NB4 (cell line): ENCODE measurements around the gene RTKN2.

ENCODE experiments used
- DNase-seq: peaks from one replicate; pipeline ENCODE4 v3.0.0; 2010; ENCODE audit warnings: low read depth
- H3K4me3 ChIP-seq: one replicate; pipeline ENCODE4 v1.5.1; 2011; ENCODE audit warnings: mild to moderate bottlenecking, low read depth, low read length, moderate library complexity
- CTCF ChIP-seq: IDR thresholded peaks from one replicate; pipeline ENCODE4 v1.5.1; 2012; ENCODE audit warnings: low read depth, low read length
- MAX ChIP-seq: IDR thresholded peaks from 2 replicates; pipeline ENCODE4 v1.6.1; 2011; ENCODE audit warnings: low read depth, low read length
- MYC ChIP-seq: IDR thresholded peaks from 2 replicates; pipeline ENCODE4 v1.6.1; 2011; ENCODE audit warnings: low read depth, low read length
- POLR2A ChIP-seq: IDR thresholded peaks from 2 replicates; pipeline ENCODE4 v1.6.1; 2011; ENCODE audit warnings: mild to moderate bottlenecking; ENCODE audit not compliant: insufficient read length; ENCODE audit errors: extremely low read depth

Gene RTKN2

GRCh38 chr10:62194924-62195674 lies 73.5 kb downstream of the RTKN2 start:
- no peak for DNase-seq
- no peak for TF ChIP-seq MYC
- no peak for TF ChIP-seq CTCF
- TF ChIP-seq MAX = no peak
- TF ChIP-seq POLR2A = no peak

GRCh38 chr10:62193479-62193878 lies 75.2 kb downstream of the RTKN2 start:
- no peak overlapping the region for H3K4me3 ChIP-seq
- DNase-seq = no peak
- TF ChIP-seq CTCF (no peak), POLR2A (no peak), MAX (no peak), MYC (no peak)

More at GRCh38 chr10:62194924-62195674, 73.5 kb downstream of the RTKN2 start:
- H3K4me3 ChIP-seq = no peak overlapping the region

GRCh38 chr10:62189131-62189530 lies 79.5 kb downstream of the RTKN2 start:
- no peak for TF ChIP-seq MAX
- TF ChIP-seq POLR2A = no peak
- no peak for TF ChIP-seq CTCF
- TF ChIP-seq MYC = no peak
- no peak overlapping the region for H3K4me3 ChIP-seq
- no peak for DNase-seq

- no peak for TF ChIP-seq CTCF
- no peak for TF ChIP-seq MYC
- TF ChIP-seq POLR2A = no peak
- TF ChIP-seq MAX = no peak
- H3K4me3 ChIP-seq = no peak overlapping the region
Measured at GRCh38 chr10:62188021-62188616, 80.5 kb downstream of the RTKN2 start.

GRCh38 chr10:62186999-62187675 lies 81.5 kb downstream of the RTKN2 start:
- DNase-seq = no peak
- no peak overlapping the region for H3K4me3 ChIP-seq
- no peak for TF ChIP-seq MYC
- no peak for TF ChIP-seq POLR2A
- TF ChIP-seq MAX = no peak
- no peak for TF ChIP-seq CTCF

More at GRCh38 chr10:62188021-62188616, 80.5 kb downstream of the RTKN2 start:
- no peak for DNase-seq
